Measurements from ENCODE around the gene MRPS11.

DNA sequence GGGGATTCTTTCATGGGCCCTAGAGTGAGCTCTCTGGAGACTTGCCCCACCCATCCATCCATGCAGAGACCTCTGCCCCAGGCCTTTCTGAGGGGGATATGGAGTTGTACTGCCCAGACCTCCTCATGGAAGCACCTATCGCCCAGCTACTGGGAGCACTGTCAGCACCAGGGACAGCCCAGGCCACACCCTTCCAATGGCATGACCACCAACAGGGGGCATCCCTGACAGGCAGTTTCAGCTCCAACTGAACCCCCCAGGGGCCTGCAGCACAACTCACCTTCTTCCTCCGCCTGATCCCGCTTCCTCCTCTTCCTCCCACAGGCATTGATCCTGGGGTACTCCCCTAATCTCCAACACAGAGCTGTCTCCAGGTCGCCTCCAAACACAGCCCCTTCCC is 21.8 kb downstream of the MRPS11 start:
- TF ChIP-seq, protein P1, sequence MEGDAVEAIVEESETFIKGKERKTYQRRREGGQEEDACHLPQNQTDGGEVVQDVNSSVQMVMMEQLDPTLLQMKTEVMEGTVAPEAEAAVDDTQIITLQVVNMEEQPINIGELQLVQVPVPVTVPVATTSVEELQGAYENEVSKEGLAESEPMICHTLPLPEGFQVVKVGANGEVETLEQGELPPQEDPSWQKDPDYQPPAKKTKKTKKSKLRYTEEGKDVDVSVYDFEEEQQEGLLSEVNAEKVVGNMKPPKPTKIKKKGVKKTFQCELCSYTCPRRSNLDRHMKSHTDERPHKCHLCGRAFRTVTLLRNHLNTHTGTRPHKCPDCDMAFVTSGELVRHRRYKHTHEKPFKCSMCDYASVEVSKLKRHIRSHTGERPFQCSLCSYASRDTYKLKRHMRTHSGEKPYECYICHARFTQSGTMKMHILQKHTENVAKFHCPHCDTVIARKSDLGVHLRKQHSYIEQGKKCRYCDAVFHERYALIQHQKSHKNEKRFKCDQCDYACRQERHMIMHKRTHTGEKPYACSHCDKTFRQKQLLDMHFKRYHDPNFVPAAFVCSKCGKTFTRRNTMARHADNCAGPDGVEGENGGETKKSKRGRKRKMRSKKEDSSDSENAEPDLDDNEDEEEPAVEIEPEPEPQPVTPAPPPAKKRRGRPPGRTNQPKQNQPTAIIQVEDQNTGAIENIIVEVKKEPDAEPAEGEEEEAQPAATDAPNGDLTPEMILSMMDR (IDR thresholded peaks at IDR 0.05; ENCODE audit: borderline replicate concordance, extremely low read depth, low read length, poor library complexity, severe bottlenecking), result no peak
- TF ChIP-seq EZH2 (IDR thresholded peaks at IDR 0.05; ENCODE audit: borderline replicate concordance, low read depth, low read length, severe bottlenecking), result no peak

Data from DND-41 (cell line).